Osteocyte (in vitro differentiated cells): ENCODE results near the gene ZNF367. TPM values are rescaled to one million over a fixed set of nuclear protein-coding genes. Genes with fewer than 3 reads are reported as not detected.

ENCODE experiments used
- DNase-seq: peaks from one replicate; pipeline ENCODE4 v3.0.0; 2021; ENCODE audit warnings: mixed read lengths; ENCODE audit not compliant: unreplicated experiment; ENCODE audit errors: extremely low spot score
- H3K27ac Mint-ChIP-seq: one replicate; pipeline ENCODE4 v1.8.0; 2021; ENCODE audit warnings: mild to moderate bottlenecking, mixed read lengths; ENCODE audit not compliant: unreplicated experiment
- H3K27me3 Mint-ChIP-seq: one replicate; pipeline ENCODE4 v1.8.0; 2021; ENCODE audit warnings: mixed read lengths; ENCODE audit not compliant: unreplicated experiment
- H3K36me3 Mint-ChIP-seq: one replicate; pipeline ENCODE4 v1.8.0; 2021; ENCODE audit warnings: mixed read lengths; ENCODE audit not compliant: unreplicated experiment
- H3K4me1 Mint-ChIP-seq: one replicate; pipeline ENCODE4 v1.8.0; 2021; ENCODE audit warnings: mixed read lengths; ENCODE audit not compliant: unreplicated experiment
- H3K4me3 Mint-ChIP-seq: one replicate; pipeline ENCODE4 v1.8.0; 2021; ENCODE audit warnings: mild to moderate bottlenecking, moderate library complexity, mixed read lengths; ENCODE audit not compliant: unreplicated experiment
- H3K9me3 Mint-ChIP-seq: one replicate; pipeline ENCODE4 v1.8.0; 2021; ENCODE audit warnings: mixed read lengths; ENCODE audit not compliant: unreplicated experiment
- total RNA-seq: library from RNA; stranded (reverse); gene quantifications from 2 replicates; pipeline ENCODE4 v1.2.1, GENCODE V29; 2021
- TF ChIP-seq, protein P1 (sequence below): fragments of 200-600 bp; sonication (generic); IDR thresholded peaks from 2 replicates; pipeline ENCODE4 v1.5.0; 2021; ENCODE audit warnings: antibody characterized with exemption, mild to moderate bottlenecking, moderate library complexity

The ZNF367 gene
- total RNA-seq, 1 donor from 2014 or later = 2.3 TPM

DNA sequence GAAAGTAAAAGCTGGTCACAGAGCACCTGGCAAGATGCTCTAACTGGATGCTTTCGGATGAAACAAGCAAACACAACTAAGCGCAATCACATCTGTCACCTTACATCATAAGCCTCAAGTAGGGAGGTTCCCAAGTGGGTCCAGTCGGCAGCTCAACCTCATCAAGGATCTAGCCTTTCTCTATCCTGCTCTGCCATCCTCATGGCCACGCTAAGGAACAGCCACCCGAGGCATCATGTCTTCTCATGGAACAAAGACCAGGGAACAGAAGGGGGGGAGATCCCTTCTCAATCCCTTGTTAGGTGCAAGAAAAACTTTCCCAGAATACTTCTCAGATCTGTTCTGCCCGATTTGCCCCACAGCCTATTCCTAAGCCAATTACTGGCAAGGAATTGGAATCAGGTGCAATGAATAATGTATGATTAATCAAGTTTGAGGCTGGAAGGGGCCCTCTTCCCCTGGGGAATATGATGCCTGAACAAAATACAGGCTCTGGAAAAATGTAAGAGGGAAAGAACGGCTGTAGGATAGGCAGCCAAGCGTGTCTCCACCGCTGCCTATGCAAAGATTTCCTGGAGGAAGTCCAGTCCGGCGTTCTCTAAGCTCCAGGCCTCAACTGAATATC lies 30.5 kb upstream of the ZNF367 start:
- Mint-ChIP-seq H3K27ac (no peak overlapping the region), H3K36me3 (no peaks in the 10 kb centered on the region), H3K9me3 (no peaks in the 10 kb centered on the region), H3K27me3 (no peaks in the 10 kb centered on the region), H3K4me3 (no peak overlapping the region), H3K4me1 (peaks cover 25% of the 10 kb centered on the region)
- peak; percentile 66 for DNase-seq
- TF ChIP-seq, protein P1, sequence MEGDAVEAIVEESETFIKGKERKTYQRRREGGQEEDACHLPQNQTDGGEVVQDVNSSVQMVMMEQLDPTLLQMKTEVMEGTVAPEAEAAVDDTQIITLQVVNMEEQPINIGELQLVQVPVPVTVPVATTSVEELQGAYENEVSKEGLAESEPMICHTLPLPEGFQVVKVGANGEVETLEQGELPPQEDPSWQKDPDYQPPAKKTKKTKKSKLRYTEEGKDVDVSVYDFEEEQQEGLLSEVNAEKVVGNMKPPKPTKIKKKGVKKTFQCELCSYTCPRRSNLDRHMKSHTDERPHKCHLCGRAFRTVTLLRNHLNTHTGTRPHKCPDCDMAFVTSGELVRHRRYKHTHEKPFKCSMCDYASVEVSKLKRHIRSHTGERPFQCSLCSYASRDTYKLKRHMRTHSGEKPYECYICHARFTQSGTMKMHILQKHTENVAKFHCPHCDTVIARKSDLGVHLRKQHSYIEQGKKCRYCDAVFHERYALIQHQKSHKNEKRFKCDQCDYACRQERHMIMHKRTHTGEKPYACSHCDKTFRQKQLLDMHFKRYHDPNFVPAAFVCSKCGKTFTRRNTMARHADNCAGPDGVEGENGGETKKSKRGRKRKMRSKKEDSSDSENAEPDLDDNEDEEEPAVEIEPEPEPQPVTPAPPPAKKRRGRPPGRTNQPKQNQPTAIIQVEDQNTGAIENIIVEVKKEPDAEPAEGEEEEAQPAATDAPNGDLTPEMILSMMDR = no peak

DNA sequence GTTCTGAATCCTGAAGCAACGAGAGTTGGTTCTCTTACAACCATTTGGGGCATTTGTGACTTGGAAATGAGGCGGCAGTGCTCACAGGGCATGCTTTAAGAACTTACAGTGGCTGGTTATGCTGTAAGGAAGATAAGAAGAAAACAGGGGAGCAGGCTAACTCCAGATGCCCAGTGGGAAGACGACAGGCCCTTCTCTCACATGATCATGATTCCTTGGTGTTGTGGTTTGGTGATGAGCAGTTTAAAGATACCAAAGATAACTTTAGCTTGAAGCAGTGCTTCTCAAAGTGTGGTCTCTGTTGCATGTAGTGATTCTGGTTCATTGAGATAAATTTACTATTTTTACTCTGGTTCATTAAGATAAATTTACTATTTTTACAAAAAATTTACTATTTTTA lies 29.2 kb upstream of the ZNF367 start:
- DNase-seq = peak; percentile 23
- Mint-ChIP-seq H3K27ac (no peak overlapping the region), H3K4me3 (no peak overlapping the region), H3K9me3 (no peaks in the 10 kb centered on the region), H3K36me3 (no peaks in the 10 kb centered on the region), H3K4me1 (peaks cover 18% of the 10 kb centered on the region), H3K27me3 (no peaks in the 10 kb centered on the region)
- TF ChIP-seq, protein P1 = no peak

DNA sequence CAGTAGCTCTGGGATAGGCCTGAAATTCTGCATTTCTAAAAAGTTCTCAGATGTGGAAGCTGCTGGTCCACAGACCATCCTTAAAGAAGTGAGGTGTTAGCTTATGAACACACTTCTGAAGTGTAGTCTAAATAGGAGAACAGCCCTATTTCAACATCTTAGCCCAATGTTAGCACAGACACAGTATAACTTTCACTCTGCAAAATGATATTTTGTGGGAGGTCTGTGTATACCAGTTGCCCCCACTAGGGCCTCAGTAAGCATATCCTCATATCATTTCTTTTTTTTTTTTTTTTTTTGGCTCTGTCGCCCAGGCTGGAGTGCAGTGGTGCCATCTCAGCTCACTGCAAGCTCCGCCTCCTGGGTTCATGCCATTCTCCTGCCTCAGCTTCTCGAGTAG lies 24.3 kb upstream of the ZNF367 start:
- H3K4me3 Mint-ChIP-seq = no peak overlapping the region
- H3K4me1 Mint-ChIP-seq = no peaks in the 10 kb centered on the region
- H3K27me3 Mint-ChIP-seq = no peaks in the 10 kb centered on the region
- no peak overlapping the region for H3K27ac Mint-ChIP-seq
- no peaks in the 10 kb centered on the region for H3K9me3 Mint-ChIP-seq
- no peak for DNase-seq
- H3K36me3 Mint-ChIP-seq = no peaks in the 10 kb centered on the region
- TF ChIP-seq, protein P1 = no peak

DNA sequence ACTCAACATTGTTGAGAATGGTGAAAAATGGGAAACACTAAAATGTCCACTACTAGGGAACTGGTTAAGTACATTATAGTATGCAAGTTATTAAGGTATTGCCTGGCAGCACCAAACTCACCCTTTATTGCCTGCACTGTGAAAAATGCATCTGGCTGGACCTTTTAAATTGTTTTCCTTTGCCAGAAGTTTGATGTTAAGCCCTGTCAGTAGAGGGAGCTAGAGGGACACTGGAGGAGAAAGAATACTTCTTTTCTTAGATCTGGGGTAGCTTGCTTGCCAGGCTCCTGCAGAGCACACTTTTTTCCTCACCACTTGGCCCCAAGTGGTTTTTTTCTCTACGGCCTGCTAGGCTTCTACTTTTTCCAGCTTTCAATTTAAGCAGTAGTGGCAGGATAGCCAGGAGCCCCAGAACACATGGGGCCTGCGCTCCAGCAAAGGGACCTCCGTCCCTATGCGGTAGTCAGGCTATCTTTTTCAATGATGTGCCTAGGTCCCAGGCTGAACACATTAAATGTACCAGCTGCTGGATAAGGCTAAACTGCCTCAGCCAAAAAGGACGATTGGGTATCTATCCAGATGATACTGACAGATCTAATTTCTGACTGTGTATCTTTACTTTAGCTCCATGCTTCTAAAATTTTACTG lies 23.8 kb upstream of the ZNF367 start:
- TF ChIP-seq, protein P1 = peak; percentile 33
- DNase-seq = no peak
- Mint-ChIP-seq H3K36me3 (no peaks in the 10 kb centered on the region), H3K4me3 (no peak overlapping the region), H3K9me3 (no peaks in the 10 kb centered on the region), H3K4me1 (no peaks in the 10 kb centered on the region), H3K27me3 (no peaks in the 10 kb centered on the region), H3K27ac (no peak overlapping the region)

DNA sequence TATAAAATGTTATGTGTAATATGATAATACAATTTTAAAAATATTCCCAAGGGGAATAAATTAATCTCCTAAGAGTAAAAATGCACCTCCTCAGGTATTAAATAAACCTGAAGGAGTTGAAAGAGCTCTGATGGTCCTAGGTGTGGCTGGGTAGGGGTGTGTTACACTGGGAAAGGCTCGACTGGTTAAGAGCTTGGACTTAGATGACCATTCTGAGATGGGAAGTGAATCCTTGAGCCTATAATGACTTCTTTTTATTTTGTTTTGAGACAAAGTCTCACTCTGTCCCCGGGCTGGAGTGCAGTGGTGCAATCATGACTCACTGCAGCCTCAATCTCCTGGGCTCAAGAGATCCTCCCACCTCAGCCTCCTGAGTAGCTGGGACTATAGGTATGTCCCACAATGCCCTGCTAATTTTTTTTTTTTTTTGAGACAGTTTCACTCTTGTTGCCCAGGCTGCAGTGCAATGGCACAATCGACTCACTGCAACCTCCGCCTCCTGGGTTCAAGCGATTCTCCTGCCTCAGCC lies 22.6 kb upstream of the ZNF367 start:
- TF ChIP-seq, protein P1 = no peak
- DNase-seq = peak; percentile 48
- no peaks in the 10 kb centered on the region for H3K9me3 Mint-ChIP-seq
- H3K27ac Mint-ChIP-seq = no peak overlapping the region
- H3K36me3 Mint-ChIP-seq = no peaks in the 10 kb centered on the region
- H3K4me3 Mint-ChIP-seq = no peak overlapping the region
- no peaks in the 10 kb centered on the region for H3K27me3 Mint-ChIP-seq
- no peaks in the 10 kb centered on the region for H3K4me1 Mint-ChIP-seq
